A549 (cell line): ENCODE data around the gene STIM2. TPM values are rescaled to one million over a fixed set of nuclear protein-coding genes. Genes with fewer than 3 reads are reported as not detected.

ENCODE experiments used
- ATAC-seq, 2 experiments: fragments of 200-7000 bp in 1 of 2; fragments of >200 bp in 1 of 2; cut with Nextera tagmentation in 1 of 2; cut with Tn5 transposase in 1 of 2; 3 replicates each; pipeline versions ENCODE4 v1.8.0 to v1.9.1; 2018 to 2020; ENCODE audit warnings: mild to moderate bottlenecking in 1 of 2, moderate library complexity in 1 of 2
- CTCF ChIA-PET: fragments of 300-600 bp; sonication (Branson Sonifier 250); formaldehyde crosslinking; extraction: SDS; loops from one replicate; lab custom pipeline; 2021; ENCODE audit warnings: antibody characterized with exemption, inconsistent platforms; lab: Yijun Ruan, JAX
- POLR2A ChIA-PET: fragments of 350-600 bp; formaldehyde crosslinking; extraction: SDS; loops from one replicate; lab custom pipeline; 2021; ENCODE audit warnings: antibody characterized with exemption, inconsistent platforms; lab: Yijun Ruan, JAX
- DNase-seq, 2 experiments: peaks; one replicate each; pipeline versions ENCODE4 v3.0.0 to v3.0.0-alpha.2; 2011 to 2016; ENCODE audit warnings: low read depth in 1 of 2, low spot score in 1 of 2
- FAIRE-seq: peaks from 2 replicates; lab custom pipeline; 2011; peaks lifted over from hg19 to GRCh38; lab: Jason Lieb, UNC
- H3K27ac ChIP-seq, 2 experiments: fragments of >200 bp; sonication (Bioruptor Twin); formaldehyde crosslinking; 3 replicates each; pipeline ENCODE4 v1.5.1; 2016 to 2017
- H3K4me1 ChIP-seq: fragments of >200 bp; sonication (Bioruptor Twin); formaldehyde crosslinking; 3 replicates; pipeline ENCODE4 v1.6.1; 2016
- H3K4me2 ChIP-seq: fragments of >200 bp; sonication (Bioruptor Twin); formaldehyde crosslinking; 3 replicates; pipeline ENCODE4 v1.6.1; 2016
- H3K4me3 ChIP-seq: fragments of >200 bp; sonication (Bioruptor Twin); formaldehyde crosslinking; 3 replicates; pipeline ENCODE4 v1.5.1; 2016
- H3K9me3 ChIP-seq: fragments of >200 bp; sonication (Bioruptor Twin); formaldehyde crosslinking; 3 replicates; pipeline ENCODE4 v1.6.1; 2016
- BCL3 ChIP-seq: fragments of >200 bp; sonication (Bioruptor Twin); formaldehyde crosslinking; IDR thresholded peaks from 3 replicates; pipeline ENCODE4 v1.6.1; 2016
- BHLHE40 ChIP-seq: IDR thresholded peaks from 2 replicates; pipeline ENCODE4 v1.6.1; 2012; ENCODE audit warnings: low read depth, low read length, inconsistent platforms
- CBX2 ChIP-seq: fragments of 200-600 bp; sonication (generic); IDR thresholded peaks from 2 replicates; pipeline ENCODE4 v1.6.1; 2016; ENCODE audit warnings: low read depth, mild to moderate bottlenecking, borderline replicate concordance
- CBX8 ChIP-seq: fragments of 200-600 bp; sonication (generic); IDR thresholded peaks from 2 replicates; pipeline ENCODE4 v1.6.1; 2016
- CEBPB ChIP-seq, 2 experiments: fragments of >200 bp in 1 of 2; sonication (Bioruptor Twin) in 1 of 2; formaldehyde crosslinking in 1 of 2; IDR thresholded peaks; 2 replicates each; pipeline ENCODE4 v1.6.1; 2012 to 2016
- E2F6 ChIP-seq: IDR thresholded peaks from 2 replicates; pipeline ENCODE4 v1.6.1; 2012; ENCODE audit warnings: low read depth, borderline replicate concordance
- EP300 ChIP-seq, 2 experiments: fragments of >200 bp; sonication (Bioruptor Twin); formaldehyde crosslinking; IDR thresholded peaks; 2 replicates in 1 of 2; 3 replicates in 1 of 2; pipeline ENCODE4 v1.6.1; 2016 to 2017
- FOSL2 ChIP-seq, 2 experiments: fragments of 450-650 bp in 1 of 2; fragments of >200 bp in 1 of 2; sonication (Bioruptor Twin) in 1 of 2; formaldehyde crosslinking; IDR thresholded peaks; 2 replicates each; pipeline versions ENCODE4 v1.5.0 to v1.6.1; 2016 to 2020; ENCODE audit warnings: mild to moderate bottlenecking in 1 of 2, moderate library complexity in 1 of 2
- FOXS1 ChIP-seq: fragments of 250-450 bp; sonication (Bioruptor Pico); IDR thresholded peaks from 2 replicates; pipeline ENCODE4 v1.5.0; 2020; ENCODE audit warnings: mild to moderate bottlenecking, moderate library complexity
- HDAC2 ChIP-seq: fragments of 200-600 bp; sonication (generic); IDR thresholded peaks from 2 replicates; pipeline ENCODE4 v1.6.1; 2016
- HES2 ChIP-seq: fragments of >200 bp; sonication (Bioruptor Twin); formaldehyde crosslinking; IDR thresholded peaks from 2 replicates; pipeline ENCODE4 v1.6.1; 2016
- HEYL ChIP-seq: fragments of 250-450 bp; sonication (Bioruptor Pico); IDR thresholded peaks from 2 replicates; pipeline ENCODE4 v1.8.0; 2021; ENCODE audit warnings: mild to moderate bottlenecking, moderate library complexity
- HOXA7 ChIP-seq: fragments of 250-450 bp; sonication (Bioruptor Pico); IDR thresholded peaks from 2 replicates; pipeline ENCODE4 v1.5.0; 2020; ENCODE audit warnings: mild to moderate bottlenecking, moderate library complexity
- HOXB13 ChIP-seq: fragments of 250-450 bp; sonication (Bioruptor Pico); IDR thresholded peaks from 2 replicates; pipeline ENCODE4 v1.5.0; 2020; ENCODE audit warnings: low read depth, mild to moderate bottlenecking, moderate library complexity
- HOXB5 ChIP-seq: fragments of 250-450 bp; sonication (Bioruptor Pico); IDR thresholded peaks from 2 replicates; pipeline ENCODE4 v1.5.0; 2020; ENCODE audit warnings: mild to moderate bottlenecking, moderate library complexity
- JUNB ChIP-seq: fragments of >200 bp; sonication (Bioruptor Twin); formaldehyde crosslinking; IDR thresholded peaks from 2 replicates; pipeline ENCODE4 v1.6.1; 2016
- MAFK ChIP-seq: fragments of 450-650 bp; IDR thresholded peaks from 2 replicates; pipeline ENCODE4 v1.6.1; 2014; ENCODE audit not compliant: partially characterized antibody
- MAX ChIP-seq: IDR thresholded peaks from 2 replicates; pipeline ENCODE4 v1.6.1; 2012
- PHF8 ChIP-seq: fragments of 200-600 bp; sonication (generic); IDR thresholded peaks from 2 replicates; pipeline ENCODE4 v1.6.1; 2016; ENCODE audit warnings: low read depth, mild to moderate bottlenecking, antibody characterized with exemption, moderate library complexity, borderline replicate concordance
- RAD21 ChIP-seq, 2 experiments: fragments of >200 bp in 1 of 2; sonication (Bioruptor Twin) in 1 of 2; formaldehyde crosslinking in 1 of 2; IDR thresholded peaks in 1 of 2; conservative IDR thresholded peaks in 1 of 2; 2 replicates in 1 of 2; 3 replicates in 1 of 2; pipeline ENCODE4 v1.6.1; 2012 to 2018; ENCODE audit warnings: inconsistent platforms in 1 of 2
- RARB ChIP-seq: fragments of 250-450 bp; sonication (Bioruptor Pico); IDR thresholded peaks from 2 replicates; pipeline ENCODE4 v1.8.0; 2021; ENCODE audit warnings: mild to moderate bottlenecking, moderate library complexity
- RCOR1 ChIP-seq: fragments of 150-350 bp; IDR thresholded peaks from 2 replicates; pipeline ENCODE4 v1.6.1; 2014; ENCODE audit warnings: antibody characterized with exemption, low read length, low read depth
- REST ChIP-seq: fragments of 200-600 bp; sonication (generic); IDR thresholded peaks from 2 replicates; pipeline ENCODE4 v1.6.1; 2016; ENCODE audit warnings: antibody characterized with exemption, mild to moderate bottlenecking, moderate library complexity
- RFX5 ChIP-seq: fragments of 450-650 bp; IDR thresholded peaks from 2 replicates; pipeline ENCODE4 v1.7.1; 2014; ENCODE audit warnings: antibody characterized with exemption, mild to moderate bottlenecking, moderate library complexity
- RNF2 ChIP-seq: fragments of 200-600 bp; sonication (generic); IDR thresholded peaks from 2 replicates; pipeline ENCODE4 v1.6.1; 2016; ENCODE audit warnings: low read depth, mild to moderate bottlenecking, antibody characterized with exemption, moderate library complexity, borderline replicate concordance
- USF2 ChIP-seq: fragments of 450-650 bp; IDR thresholded peaks from 2 replicates; pipeline ENCODE4 v1.6.1; 2014; ENCODE audit warnings: antibody characterized with exemption
- ZC3H11A ChIP-seq: fragments of 450-650 bp; IDR thresholded peaks from 2 replicates; pipeline ENCODE4 v1.6.1; 2014; ENCODE audit warnings: antibody characterized with exemption, mild to moderate bottlenecking
- ZSCAN20 ChIP-seq: fragments of 250-450 bp; sonication (Bioruptor Pico); IDR thresholded peaks from 2 replicates; pipeline ENCODE4 v1.8.0; 2022; ENCODE audit warnings: mild to moderate bottlenecking, moderate library complexity
- WGBS: methylation state at CpG from one replicate; pipeline ENCODE4 v1.1.6; 2017; ENCODE audit errors: missing lambda C conversion rate; 5-methylcytosine and 5-hydroxymethylcytosine counted together
- polyA plus RNA-seq, 4 experiments: library from polyadenylated mRNA; depleted of rRNA in 3 of 4; stranded (reverse); fragments of >200 nt; fragmentation: RNase III in 1 of 4; extraction: RNeasy Plus Mini Kit Qiagen cat#74134 plus additional on column Dnase treatment in 1 of 4; gene quantifications; 2 replicates in 3 of 4; 3 replicates in 1 of 4; pipeline ENCODE4 v1.2.3, GENCODE V29; 2011 to 2017

Gene STIM2
- polyA plus RNA-seq, 2 of the 4 experiments (the other 2 are of a cell fraction): 13.6 to 20.6 TPM

- no peaks in the 10 kb centered on the region for H3K4me1 ChIP-seq
- no peak overlapping the region for H3K4me3 ChIP-seq
- TF ChIP-seq HOXB13 (CRISPR knock-in tag): no peak
- no peak for TF ChIP-seq CEBPB (IDR thresholded peaks at IDR 0.05)
- TF ChIP-seq E2F6: no peak
- TF ChIP-seq BHLHE40: no peak
- TF ChIP-seq ZSCAN20 (CRISPR knock-in tag): no peak
- no peak for TF ChIP-seq REST
- TF ChIP-seq FOSL2 (IDR thresholded peaks at IDR 0.05): no peak
- TF ChIP-seq FOSL2 (CRISPR knock-in tag; IDR thresholded peaks at IDR 0.05): no peak
- TF ChIP-seq RCOR1: no peak
- no peak for TF ChIP-seq MAFK
- no peak for TF ChIP-seq CBX8
- TF ChIP-seq RNF2: no peak
- TF ChIP-seq HOXB5 (CRISPR knock-in tag): no peak
- TF ChIP-seq HES2: no peak
- no peak for TF ChIP-seq CBX2
- TF ChIP-seq RARB (CRISPR knock-in tag): no peak
- TF ChIP-seq USF2: no peak
- no peak for TF ChIP-seq PHF8
- TF ChIP-seq RFX5: no peak
- TF ChIP-seq HOXA7 (CRISPR knock-in tag): no peak
- TF ChIP-seq RAD21 (conservative IDR thresholded peaks at IDR 0.05 in 1 of 2, IDR thresholded peaks at IDR 0.05 in 1 of 2): no peak
- FAIRE-seq (no peak), ATAC-seq (no peak), DNase-seq (no peak)
- H3K4me2 ChIP-seq: no peak overlapping the region
- POLR2A ChIA-PET: no interaction called here
- CTCF ChIA-PET: no interaction called here
- no peak overlapping the region for H3K27ac ChIP-seq
- no peaks in the 10 kb centered on the region for H3K9me3 ChIP-seq
Observed at GRCh38 chr4:26950446-26950845, 89.8 kb downstream of the STIM2 start.

GRCh38 chr4:26952891-26953290 is 92.2 kb downstream of the STIM2 start:
- Histone ChIP-seq H3K4me2 (no peak overlapping the region), H3K9me3 (no peaks in the 10 kb centered on the region), H3K4me3 (no peak overlapping the region), H3K4me1 (no peaks in the 10 kb centered on the region), H3K27ac (no peak overlapping the region)
- no peak for DNase-seq
- POLR2A ChIA-PET: no interaction called here
- no peak for ATAC-seq
- 85% methylated on average over 2 of the region's 2 CpGs for WGBS
- CTCF ChIA-PET: no interaction called here
- TF ChIP-seq RCOR1 (no peak), BHLHE40 (no peak), CBX8 (no peak), MAX (no peak), JUNB (no peak), BCL3 (no peak), FOXS1 (CRISPR knock-in tag) (no peak), HEYL (no peak), HOXA7 (CRISPR knock-in tag) (no peak), HDAC2 (no peak), EP300 (IDR thresholded peaks at IDR 0.05) (no peak), HOXB5 (CRISPR knock-in tag) (no peak), RAD21 (conservative IDR thresholded peaks at IDR 0.05 in 1 of 2, IDR thresholded peaks at IDR 0.05 in 1 of 2) (no peak), RARB (CRISPR knock-in tag) (no peak), ZC3H11A (no peak), USF2 (no peak)
- FAIRE-seq: no peak
